ENCODE results near the gene PAEP.

PAEP gene

DNA sequence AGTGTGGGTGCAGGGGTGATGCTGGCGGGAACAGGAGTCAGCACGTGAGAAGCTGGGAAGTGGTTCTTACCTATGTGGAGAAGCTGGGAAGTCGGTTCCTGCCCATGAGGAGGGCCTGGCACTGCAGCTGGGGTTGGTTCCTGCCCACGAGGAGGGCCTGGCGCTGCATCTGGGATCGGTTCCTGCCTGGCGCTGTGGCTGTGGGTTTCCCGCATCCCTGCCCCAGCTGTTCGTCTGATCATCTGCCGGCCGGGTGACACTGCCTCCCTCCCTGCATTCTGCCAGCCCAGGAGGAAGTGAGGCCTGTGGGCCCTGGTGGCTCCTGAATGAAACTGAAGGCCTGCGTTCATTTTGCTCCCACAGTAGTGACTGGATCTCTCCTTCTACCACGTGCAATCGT, 10.5 kb upstream of the PAEP start:
- Histone ChIP-seq H3K9me2 (replicated peaks; ENCODE audit: insufficient read depth, low read length) (no peaks in the 10 kb centered on the region), H3K9me3 (ENCODE audit: insufficient read depth, low read length) (no peaks in the 10 kb centered on the region), H4K20me1 (ENCODE audit: low read depth, low read length) (no peaks in the 10 kb centered on the region), H3K27me3 (ENCODE audit: low read length) (no peaks in the 10 kb centered on the region), H3K79me2 (ENCODE audit: insufficient read depth, low read length) (no peaks in the 10 kb centered on the region), H3K9ac (ENCODE audit: low read length) (no peak overlapping the region), H2AFZ (ENCODE audit: low read depth, low read length, severe bottlenecking) (no peak overlapping the region), H3F3A (ENCODE audit: insufficient read depth) (no peaks in the 10 kb centered on the region), H3K4me3 (ENCODE audit: insufficient read depth, low read length, poor library complexity, severe bottlenecking) (no peak overlapping the region), H3K4me2 (ENCODE audit: low read depth, low read length, poor library complexity, severe bottlenecking) (no peak overlapping the region), H3K36me3 (ENCODE audit: low read length) (no peaks in the 10 kb centered on the region), H3K27ac (ENCODE audit: low read depth, low read length) (no peak overlapping the region)
- no peak for TF ChIP-seq CTCF (IDR thresholded peaks at IDR 0.05; ENCODE audit: insufficient read depth, low read length, poor library complexity, severe bottlenecking)
- no peak for TF ChIP-seq EZH2phosphoT487 (conservative IDR thresholded peaks at IDR 0.05; ENCODE audit: low read length)

DNA sequence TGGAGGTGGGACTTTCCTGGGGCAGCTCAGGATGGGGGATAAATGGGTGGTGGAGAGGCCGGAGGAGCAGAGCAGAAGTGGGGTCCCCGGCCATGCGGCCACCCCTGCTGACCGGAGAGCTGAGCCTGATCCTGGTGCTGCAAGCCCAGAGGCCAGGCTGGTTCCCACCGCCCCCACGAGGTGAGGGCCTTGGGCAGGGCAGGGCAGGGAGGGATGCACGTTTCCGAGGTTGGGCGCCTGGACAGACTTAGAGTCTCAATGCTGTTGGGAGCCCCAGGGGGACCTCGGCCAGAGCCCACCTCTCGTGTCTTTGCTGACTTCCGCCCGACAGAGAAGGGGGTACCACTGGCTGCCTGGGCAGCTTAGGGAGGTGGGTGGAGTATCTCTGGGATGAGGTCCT, 10.1 kb upstream of the PAEP start:
- Histone ChIP-seq H3K36me3 (ENCODE audit: low read length) (no peaks in the 10 kb centered on the region), H3K9me3 (ENCODE audit: insufficient read depth, low read length) (no peaks in the 10 kb centered on the region), H3K27ac (ENCODE audit: low read depth, low read length) (no peak overlapping the region), H3K9ac (ENCODE audit: low read length) (no peak overlapping the region), H3K4me2 (ENCODE audit: low read depth, low read length, poor library complexity, severe bottlenecking) (no peak overlapping the region), H4K20me1 (ENCODE audit: low read depth, low read length) (no peaks in the 10 kb centered on the region), H3K4me3 (ENCODE audit: insufficient read depth, low read length, poor library complexity, severe bottlenecking) (no peak overlapping the region), H3K79me2 (ENCODE audit: insufficient read depth, low read length) (no peaks in the 10 kb centered on the region), H3K9me2 (replicated peaks; ENCODE audit: insufficient read depth, low read length) (no peaks in the 10 kb centered on the region), H2AFZ (ENCODE audit: low read depth, low read length, severe bottlenecking) (no peak overlapping the region), H3K27me3 (ENCODE audit: low read length) (no peaks in the 10 kb centered on the region), H3F3A (ENCODE audit: insufficient read depth) (no peaks in the 10 kb centered on the region)
- TF ChIP-seq EZH2phosphoT487 (conservative IDR thresholded peaks at IDR 0.05; ENCODE audit: low read length) (no peak), CTCF (IDR thresholded peaks at IDR 0.05; ENCODE audit: insufficient read depth, low read length, poor library complexity, severe bottlenecking) (no peak)

GRCh38 chr9:135552021-135552697, 9.4 kb upstream of the PAEP start:
- TF ChIP-seq CTCF (IDR thresholded peaks at IDR 0.05; ENCODE audit: insufficient read depth, low read length, poor library complexity, severe bottlenecking): no peak
- TF ChIP-seq EZH2phosphoT487 (conservative IDR thresholded peaks at IDR 0.05; ENCODE audit: low read length): no peak
- Histone ChIP-seq H3K9me2 (replicated peaks; ENCODE audit: insufficient read depth, low read length) (no peaks in the 10 kb centered on the region), H3K27me3 (ENCODE audit: low read length) (no peaks in the 10 kb centered on the region), H3K36me3 (ENCODE audit: low read length) (no peaks in the 10 kb centered on the region), H3F3A (ENCODE audit: insufficient read depth) (no peaks in the 10 kb centered on the region), H3K4me3 (ENCODE audit: insufficient read depth, low read length, poor library complexity, severe bottlenecking) (no peak overlapping the region), H3K79me2 (ENCODE audit: insufficient read depth, low read length) (no peaks in the 10 kb centered on the region), H2AFZ (ENCODE audit: low read depth, low read length, severe bottlenecking) (no peak overlapping the region), H3K27ac (ENCODE audit: low read depth, low read length) (no peak overlapping the region), H3K9ac (ENCODE audit: low read length) (no peak overlapping the region), H3K9me3 (ENCODE audit: insufficient read depth, low read length) (no peaks in the 10 kb centered on the region), H4K20me1 (ENCODE audit: low read depth, low read length) (no peaks in the 10 kb centered on the region), H3K4me2 (ENCODE audit: low read depth, low read length, poor library complexity, severe bottlenecking) (no peak overlapping the region)

Measured in SU-DHL-6 (cell line).